Measurements from ENCODE around the gene PALLD.
"Not testable (repeated sequence)": the region's sequence is repeated elsewhere in the genome, so short reads cannot be mapped to it uniquely, and the experiment has no call there.

PALLD gene

GRCh38 chr4:168491563-168491962, 5.3 kb upstream of the PALLD start:
- DNase-seq (ENCODE audit: low read depth in 2 of 2): no peak

GRCh38 chr4:168498251-168498650, 1.4 kb downstream of the PALLD start:
- DNase-seq (ENCODE audit: low read depth in 2 of 2): no peak

- DNase-seq (ENCODE audit: low read depth in 2 of 2): no peak
Observed at GRCh38 chr4:168499241-168499640, 2.4 kb downstream of the PALLD start.

DNA sequence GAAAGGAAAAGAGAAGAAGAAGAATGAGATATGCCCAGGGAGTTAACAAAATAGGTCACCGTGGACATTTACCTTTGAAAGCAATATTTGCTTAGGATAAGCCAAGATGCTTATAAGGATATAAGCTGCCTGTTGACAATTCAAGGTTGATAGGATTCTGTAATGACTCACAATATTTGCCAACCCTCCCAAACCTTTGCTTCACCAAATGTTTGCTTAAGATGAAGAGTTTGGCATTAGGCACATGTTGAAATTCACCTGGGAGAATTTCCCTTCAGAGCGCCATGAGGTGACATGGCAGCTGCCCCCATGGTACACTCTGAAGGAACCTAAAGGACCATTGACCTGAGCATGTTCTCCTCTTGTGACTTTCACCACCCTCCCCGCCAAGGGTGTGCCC, 4.6 kb downstream of the PALLD start:
- DNase-seq (ENCODE audit: low read depth in 2 of 2): no peak

GRCh38 chr4:168502861-168503260, 6.0 kb downstream of the PALLD start:
- no peak for DNase-seq (ENCODE audit: low read depth in 2 of 2)

GRCh38 chr4:168503652-168504362, 7.0 kb downstream of the PALLD start:
- no peak for DNase-seq (ENCODE audit: low read depth in 2 of 2)

- DNase-seq (ENCODE audit: low read depth in 2 of 2): no peak
Observed at GRCh38 chr4:168504526-168504925, 7.7 kb downstream of the PALLD start.

DNA sequence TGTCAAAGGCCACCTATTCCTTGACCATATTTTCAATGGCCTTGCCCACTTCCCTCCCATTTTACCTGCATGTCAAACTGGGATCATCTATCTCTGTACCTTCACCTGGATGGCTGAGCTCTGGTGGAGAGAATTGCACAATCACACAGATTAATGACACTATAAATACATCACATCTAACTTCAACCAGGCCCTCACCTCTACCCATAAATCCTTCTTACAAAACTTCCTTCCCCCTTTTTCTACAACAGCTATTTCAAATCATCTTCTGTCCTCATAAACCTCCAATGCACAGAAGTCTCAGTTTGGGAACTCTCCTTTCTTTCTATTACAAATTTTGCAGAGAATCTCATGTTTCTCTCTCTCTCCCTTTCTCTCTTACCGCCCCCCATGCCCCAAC, 9.2 kb downstream of the PALLD start:
- DNase-seq (ENCODE audit: low read depth in 2 of 2): no peak

- DNase-seq (ENCODE audit: low read depth in 2 of 2): no peak
Observed at GRCh38 chr4:168507178-168507815, 10.4 kb downstream of the PALLD start.

- DNase-seq (ENCODE audit: low read depth in 2 of 2): no peak
Observed at GRCh38 chr4:168508683-168509082, 11.8 kb downstream of the PALLD start.

DNA sequence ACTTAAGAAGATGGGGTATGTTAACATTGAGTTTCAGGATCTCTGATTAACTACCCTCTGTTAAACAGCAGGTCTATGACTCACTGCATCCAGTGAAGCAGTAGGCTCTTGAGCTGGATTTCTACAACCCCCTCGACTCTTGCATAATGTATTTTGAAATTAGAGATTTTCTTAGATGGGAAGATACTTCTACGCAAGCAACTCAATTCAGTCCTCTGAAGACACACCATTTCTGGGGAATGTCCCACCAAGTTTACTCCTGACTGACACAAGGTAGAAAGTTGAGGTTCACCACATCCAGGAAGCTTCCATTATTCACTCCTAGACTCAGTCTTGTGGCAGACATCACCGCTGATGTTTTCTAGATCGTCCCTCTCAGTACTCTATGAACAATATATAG, 12.9 kb downstream of the PALLD start:
- no peak for DNase-seq (ENCODE audit: low read depth in 2 of 2)

DNA sequence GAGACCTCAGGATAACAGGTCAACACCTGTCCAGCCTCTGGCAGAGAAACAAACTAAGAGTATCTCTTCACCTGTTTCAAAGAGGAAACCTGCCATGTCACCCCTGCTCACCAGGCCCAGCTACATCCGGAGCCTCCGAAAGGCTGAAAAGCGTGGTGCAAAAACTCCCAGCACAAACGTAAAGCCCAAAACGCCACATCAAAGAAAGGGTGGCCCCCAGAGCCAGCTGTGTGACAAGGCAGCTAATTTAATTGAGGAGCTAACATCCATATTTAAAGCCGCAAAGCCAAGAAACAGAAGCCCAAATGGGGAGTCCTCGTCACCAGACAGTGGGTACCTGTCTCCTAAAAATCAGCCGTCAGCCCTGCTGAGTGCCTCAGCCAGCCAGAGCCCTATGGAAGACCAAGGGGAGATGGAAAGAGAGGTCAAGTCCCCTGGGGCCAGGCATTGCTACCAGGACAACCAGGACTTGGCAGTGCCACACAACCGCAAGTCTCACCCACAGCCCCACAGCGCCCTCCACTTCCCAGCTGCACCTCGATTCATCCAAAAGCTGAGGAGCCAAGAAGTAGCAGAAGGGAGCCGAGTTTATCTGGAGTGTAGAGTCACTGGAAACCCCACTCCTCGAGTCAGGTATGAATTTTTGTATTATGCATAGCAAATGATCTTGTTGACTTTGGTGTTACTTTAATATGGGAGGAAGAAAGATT, 15.1 kb downstream of the PALLD start:
- peak; percentile 31 to 44 for DNase-seq (ENCODE audit: low read depth in 2 of 2)

- DNase-seq (ENCODE audit: low read depth in 2 of 2): not testable (repeated sequence)
Observed at GRCh38 chr4:168513826-168514225, 17.0 kb downstream of the PALLD start.

- DNase-seq (ENCODE audit: low read depth in 2 of 2): no peak
Observed at GRCh38 chr4:168514249-168514852, 17.5 kb downstream of the PALLD start.

DNA sequence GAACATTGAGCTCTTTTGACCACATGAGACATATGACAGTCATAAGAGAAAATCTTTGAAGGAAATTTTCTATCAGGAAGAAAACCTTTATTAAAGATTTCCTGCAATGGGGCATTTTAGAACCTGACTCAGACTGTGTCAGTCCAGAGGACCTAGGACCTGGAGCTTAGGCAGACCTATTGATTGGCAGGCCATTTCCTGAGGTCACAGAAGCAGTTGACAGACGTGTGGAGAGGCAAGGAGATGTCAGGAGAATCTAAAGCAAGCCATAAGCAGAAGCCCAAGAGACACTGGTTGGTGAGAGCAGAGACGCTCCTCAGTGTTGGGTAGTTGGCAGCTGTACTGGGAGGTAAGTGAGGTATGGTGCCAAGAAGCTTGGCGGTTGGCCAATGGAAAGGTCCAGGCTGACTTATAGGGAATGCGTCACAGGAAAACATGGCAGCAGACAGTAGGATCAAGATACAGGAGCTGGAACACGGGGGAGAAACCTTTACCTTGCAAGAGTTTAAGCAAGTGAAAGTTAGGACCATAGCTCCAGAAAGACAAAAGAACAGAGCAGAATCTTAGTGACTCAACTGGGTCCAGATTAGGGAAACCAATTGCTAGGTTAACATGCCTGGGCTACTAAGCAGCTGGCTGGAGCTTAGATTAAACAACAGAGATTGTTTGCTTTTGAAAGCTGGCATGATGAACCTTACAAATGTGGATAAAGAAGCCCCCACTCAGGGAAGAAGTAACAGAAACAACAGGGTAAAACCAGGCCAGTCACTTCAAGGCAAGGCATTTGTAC, 18.6 kb downstream of the PALLD start:
- no peak for DNase-seq (ENCODE audit: low read depth in 2 of 2)

- no peak for DNase-seq (ENCODE audit: low read depth in 2 of 2)
Observed at GRCh38 chr4:168516841-168517240, 20.0 kb downstream of the PALLD start.

DNA sequence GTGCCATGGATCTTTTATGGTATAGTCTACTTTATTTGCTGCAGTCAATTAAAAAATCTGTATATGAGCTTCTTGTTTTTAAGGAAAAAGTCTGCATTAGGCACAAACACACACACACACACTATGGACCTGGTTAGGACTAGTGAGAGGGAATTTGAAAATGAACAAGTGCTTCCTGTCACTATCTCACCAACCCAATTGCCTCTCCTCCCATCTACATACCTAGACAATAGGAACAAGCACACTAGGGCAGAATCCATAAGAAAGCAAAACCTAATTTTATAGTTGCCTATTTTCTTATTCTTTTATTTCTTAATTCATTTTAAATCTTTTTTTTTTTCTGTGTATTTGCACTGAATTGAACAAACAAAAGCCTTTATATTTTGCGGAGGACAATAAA, 22.7 kb downstream of the PALLD start:
- DNase-seq (ENCODE audit: low read depth in 2 of 2): no peak

DNA sequence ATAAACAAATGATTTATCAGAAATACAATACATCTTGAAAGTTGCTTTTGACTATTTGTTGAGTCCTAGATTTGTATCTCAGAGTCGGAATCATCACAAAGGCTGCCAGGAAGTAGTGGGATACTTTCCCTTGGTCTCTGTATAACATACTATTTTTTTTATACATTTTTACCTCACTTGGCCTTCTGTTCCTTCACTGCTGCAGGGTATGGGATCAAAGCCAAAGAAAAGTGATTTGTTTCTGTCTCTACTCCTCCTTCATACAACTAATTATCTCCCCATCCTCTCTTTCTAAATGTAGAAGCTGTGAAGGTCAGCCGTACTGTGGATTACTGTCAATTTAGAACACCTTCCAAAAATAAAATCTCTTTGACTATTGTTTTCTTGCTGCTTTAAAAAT, 24.9 kb downstream of the PALLD start:
- no peak for DNase-seq (ENCODE audit: low read depth in 2 of 2)

DNA sequence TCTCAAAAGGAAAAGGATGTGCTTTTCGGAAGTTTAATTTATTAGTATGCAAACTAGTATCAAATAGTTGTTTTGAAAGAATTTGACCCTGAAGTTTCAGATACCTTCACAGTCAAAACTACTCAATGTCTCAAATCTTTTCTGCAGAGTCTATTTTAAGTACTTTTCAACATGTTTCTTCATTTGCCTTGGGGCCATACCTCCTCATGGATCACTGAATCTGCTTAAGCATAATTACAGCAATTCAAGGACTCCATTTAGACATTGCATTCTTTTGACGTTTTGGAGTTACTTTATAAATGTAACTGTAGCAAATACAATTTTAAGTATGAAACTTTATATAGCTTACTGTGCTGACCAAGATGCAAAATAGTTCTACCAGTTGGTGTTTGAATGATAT, 25.5 kb downstream of the PALLD start:
- DNase-seq (ENCODE audit: low read depth in 2 of 2): no peak

DNA sequence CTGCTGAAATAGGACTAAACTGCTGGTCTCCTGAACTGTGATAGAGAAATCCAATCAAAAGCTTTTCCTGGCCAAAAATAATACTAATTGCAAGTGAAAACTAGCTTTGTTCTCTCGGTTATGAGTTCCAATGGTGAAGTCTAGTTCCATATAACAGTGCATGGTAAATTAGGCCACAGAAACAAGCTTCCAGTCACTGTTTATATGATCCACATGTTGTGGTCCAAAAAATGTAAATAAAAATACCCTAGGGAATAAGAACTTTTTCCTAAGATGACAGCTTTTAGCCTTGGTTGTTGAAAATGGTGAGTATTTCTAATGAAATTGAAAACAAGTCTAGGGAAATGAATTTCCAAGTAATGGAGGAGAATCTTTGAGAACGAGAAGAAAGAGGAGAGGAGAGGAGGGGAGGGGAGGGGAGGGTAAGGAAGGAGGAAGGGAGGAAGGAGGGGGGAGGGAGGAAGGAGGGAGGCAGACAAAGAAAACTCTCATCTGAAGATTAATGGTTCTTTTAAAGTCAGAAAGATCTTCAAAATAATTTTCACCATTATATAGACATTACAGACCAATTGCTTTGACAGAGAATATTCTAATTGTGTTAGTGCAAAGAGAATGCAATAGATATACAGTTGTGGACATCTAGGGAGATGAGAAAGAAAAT, 26.1 kb downstream of the PALLD start:
- DNase-seq (ENCODE audit: low read depth in 2 of 2): no peak

DNA sequence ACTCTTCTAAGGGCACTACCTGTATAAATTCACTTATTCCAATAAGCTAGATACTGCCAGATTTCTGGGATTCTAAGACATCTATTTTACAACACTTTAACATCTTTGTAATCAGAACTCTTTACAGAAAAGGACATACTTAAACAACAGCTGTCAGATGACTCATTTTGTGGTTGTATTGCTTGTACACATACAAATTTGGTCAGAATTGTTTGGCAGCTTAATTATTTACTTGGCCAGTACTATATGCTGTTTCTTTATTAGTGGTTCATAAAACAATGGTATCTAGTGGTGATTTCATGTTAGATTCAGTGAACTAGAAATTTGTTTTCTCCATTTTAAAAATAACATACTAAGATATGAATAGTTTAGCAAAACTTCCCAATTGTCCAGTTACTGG, 27.2 kb downstream of the PALLD start:
- DNase-seq (ENCODE audit: low read depth in 2 of 2): no peak

All from stimulated activated CD4-positive, alpha-beta T cell treated with anti-CD3 and anti-CD28 coated beads, Interleukin-12 subunit alpha, Interleukin-12 subunit beta, amount 100 ng/mL, for 24 hours (primary cell).